Testis (tissue), 2 donors: ENCODE measurements around the gene LENG1.

ENCODE experiments used
- CTCF ChIP-seq, 3 experiments: fragments of 450-650 bp in 2 of 3; fragments of 200-600 bp in 1 of 3; sonication (generic) in 1 of 3; IDR thresholded peaks; one replicate each; pipeline ENCODE4 v1.5.1; 2016 to 2019; ENCODE audit warnings: antibody characterized with exemption in 3 of 3, mild to moderate bottlenecking in 2 of 3, moderate library complexity in 1 of 3
- POLR2A ChIP-seq: fragments of 450-650 bp; IDR thresholded peaks from one replicate; pipeline ENCODE4 v1.6.1; 2017; ENCODE audit warnings: antibody characterized with exemption, mild to moderate bottlenecking, moderate library complexity

GRCh38 chr19:54128441-54128725 is 31.1 kb downstream of the LENG1 start:
- TF ChIP-seq CTCF (IDR thresholded peaks at IDR 0.05) = no peak
- TF ChIP-seq POLR2A = no peak
